ENCODE data around the gene PCSK1. TPM values are rescaled to one million over a fixed set of nuclear protein-coding genes. Genes with fewer than 3 reads are reported as not detected.

Gene PCSK1
- under 1 TPM; 0.18 to 0.25 (median 0.23) TPM for polyA plus RNA-seq (ENCODE audit: insufficient read length in 3 of 3)
- long read RNA-seq, donor 1 = 0 reads
- long read RNA-seq, donor 2 = 0 reads
- long read RNA-seq, donor 3, full-length matches to known transcripts = 1 of 1 reads
- long read RNA-seq, donor 3, partial matches to known transcripts = 0 of 1 reads
- long read RNA-seq, donor 3, other reads (novel, unspliced or antisense) = 0 of 1 reads
- long read RNA-seq, donor 4 = 0 reads
- long read RNA-seq, donor 5 = 0 reads
- long read RNA-seq, donor 6 = 0 reads
- long read RNA-seq, donor 7 = 0 reads
- long read RNA-seq, donor 8 = 0 reads
- long read RNA-seq, donor 9 = 0 reads
- long read RNA-seq, donor 10 = 0 reads
- long read RNA-seq, donor 11 = 0 reads
- long read RNA-seq, donor 12 = 0 reads
- long read RNA-seq, donor 13 = 0 reads
- long read RNA-seq, donor 14, partial matches to known transcripts = 244 of 272 reads
- long read RNA-seq, donor 14, other reads (novel, unspliced or antisense) = 28 of 272 reads
- long read RNA-seq, donor 15, full-length matches to known transcripts = 3 of 3 reads
- long read RNA-seq, donor 15, partial matches to known transcripts = 0 of 3 reads
- long read RNA-seq, donor 15, other reads (novel, unspliced or antisense) = 0 of 3 reads
- long read RNA-seq, donor 16 = 0 reads

DNA sequence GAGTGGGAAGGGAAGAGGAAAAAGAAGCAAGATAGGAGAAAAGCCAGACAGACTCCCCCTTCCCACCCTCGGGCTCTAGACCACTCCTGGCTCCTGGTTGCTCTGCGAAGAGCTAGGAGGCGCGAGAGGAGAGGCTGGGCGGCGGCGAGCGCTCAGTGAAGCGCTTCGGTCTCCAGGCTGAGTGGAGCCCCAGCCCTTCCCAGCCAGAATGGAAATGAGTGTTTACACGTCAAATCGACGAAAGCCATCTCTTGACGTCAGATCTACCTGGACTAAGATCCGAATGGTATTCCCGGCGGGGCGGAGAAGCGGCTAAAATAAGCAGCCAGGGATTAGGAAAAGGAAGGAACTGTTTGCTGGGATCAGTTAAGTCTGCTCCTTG is at the start of gene PCSK1:
PCSK1 (minus strand) TSS at position 183 of the 382 bp plus-strand sequence. CDS start 206 bp downstream, outside the sequence.
- no peak for DNase-seq

DNA sequence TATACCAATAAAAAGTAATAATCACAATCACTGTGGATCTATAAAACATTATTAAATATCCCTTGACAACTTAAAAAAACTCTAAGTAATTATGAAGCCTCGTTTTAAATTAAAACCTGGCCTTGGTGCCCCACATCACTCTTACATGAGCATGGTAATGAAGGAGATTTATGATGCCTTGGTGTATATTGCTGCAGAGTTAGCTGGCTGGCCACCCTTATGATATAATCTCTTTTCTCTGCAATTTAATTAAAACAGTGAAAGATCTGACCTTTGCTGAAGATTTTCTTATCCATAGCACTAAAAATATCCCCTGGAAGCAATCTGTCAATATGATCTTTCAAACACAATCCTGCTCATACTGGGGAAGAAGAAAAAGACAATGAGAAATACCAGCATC is 48.8 kb upstream of the PCSK1 start:
- DNase-seq = no peak

DNA sequence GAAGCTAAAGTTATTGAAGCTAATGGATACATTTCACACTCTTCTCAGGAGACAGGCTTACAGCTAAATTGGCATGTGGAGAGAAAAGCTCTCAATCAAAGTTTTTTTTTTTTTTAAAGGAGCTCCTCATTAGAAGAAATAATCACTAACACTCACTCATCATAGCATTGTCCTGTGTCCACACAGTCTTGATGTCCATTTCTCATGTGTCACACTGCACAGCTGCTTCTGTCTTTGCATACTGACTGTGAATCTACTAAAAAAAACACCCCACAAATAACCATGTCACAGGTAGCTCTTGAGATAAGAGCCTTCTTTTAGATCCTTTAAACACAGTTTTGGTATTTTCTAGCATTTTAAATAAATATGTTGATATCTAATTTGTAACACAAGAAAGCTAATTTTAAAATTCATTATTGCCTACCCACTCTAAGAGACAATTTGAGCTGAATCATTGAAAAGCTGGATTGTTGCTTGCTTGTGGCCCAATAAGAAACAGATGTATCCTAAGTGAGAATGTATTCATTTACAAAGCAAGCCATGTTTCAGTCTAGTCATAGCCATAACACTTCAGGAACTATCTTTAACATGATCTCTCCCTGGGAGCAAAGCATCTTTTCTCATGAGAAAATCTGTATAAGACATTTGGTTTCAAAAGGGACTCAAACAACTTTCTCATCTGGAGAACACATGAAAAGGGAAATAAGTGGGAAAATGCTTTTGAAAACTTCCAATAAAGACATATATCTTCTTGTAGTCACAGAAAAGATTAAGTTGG is 48.1 kb upstream of the PCSK1 start:
- no peak for DNase-seq

DNA sequence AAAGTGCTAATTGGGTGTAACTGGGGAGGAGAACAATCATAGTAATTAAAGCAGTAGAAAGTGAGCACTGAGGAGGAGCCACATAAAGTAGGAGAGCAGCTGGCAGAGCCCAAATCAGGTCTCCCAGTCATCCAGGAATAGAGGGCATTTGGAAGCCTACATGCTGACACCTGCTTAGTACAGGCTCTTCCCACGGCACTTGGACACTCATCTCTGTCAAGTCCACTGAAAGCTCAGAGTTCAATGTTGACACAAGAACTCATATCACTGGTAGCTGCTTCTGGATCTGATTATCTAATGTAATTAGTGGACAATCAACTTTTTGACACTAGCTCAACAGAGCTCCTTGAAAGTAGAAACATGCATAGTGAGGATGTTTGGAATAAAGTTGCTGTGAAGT is 45.9 kb upstream of the PCSK1 start:
- DNase-seq = no peak

DNA sequence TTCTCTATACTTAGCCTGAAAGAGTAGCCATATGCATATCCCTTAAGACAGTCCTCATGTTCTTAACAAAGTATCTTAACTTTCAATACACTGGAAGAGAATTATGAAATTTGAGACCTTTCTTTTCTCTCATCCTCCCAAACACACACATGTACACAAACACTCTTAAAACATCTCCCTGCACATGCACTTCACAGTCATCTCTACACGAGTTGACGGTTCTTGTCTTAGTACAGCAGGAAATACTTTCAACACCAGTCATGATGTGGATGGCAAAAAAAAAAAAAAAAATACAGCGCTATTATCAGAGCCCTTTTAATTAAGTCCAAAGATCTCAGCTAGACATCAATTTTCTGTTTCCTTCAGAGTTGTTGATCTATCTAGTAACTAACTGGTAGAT is 43.6 kb upstream of the PCSK1 start:
- DNase-seq = no peak

DNA sequence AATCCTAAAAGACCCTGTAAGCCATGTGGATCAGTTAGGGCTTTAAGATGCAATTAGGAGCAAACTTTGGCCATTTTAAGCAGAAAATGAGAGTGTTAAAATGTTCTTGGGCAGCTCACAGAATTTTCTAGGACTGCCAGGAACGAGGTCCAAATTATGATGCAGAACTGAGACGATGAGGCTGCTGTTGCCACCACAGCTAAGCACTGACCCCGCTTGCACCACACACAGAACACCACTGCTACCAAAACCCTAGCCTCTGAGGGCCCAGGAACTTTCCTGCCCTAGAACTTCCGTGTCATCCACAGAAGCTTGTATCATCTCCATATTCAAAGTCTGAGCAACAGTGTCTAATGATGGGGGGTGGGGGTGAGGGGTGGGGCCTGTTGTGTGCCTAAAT is 41.0 kb upstream of the PCSK1 start:
- DNase-seq = no peak

DNA sequence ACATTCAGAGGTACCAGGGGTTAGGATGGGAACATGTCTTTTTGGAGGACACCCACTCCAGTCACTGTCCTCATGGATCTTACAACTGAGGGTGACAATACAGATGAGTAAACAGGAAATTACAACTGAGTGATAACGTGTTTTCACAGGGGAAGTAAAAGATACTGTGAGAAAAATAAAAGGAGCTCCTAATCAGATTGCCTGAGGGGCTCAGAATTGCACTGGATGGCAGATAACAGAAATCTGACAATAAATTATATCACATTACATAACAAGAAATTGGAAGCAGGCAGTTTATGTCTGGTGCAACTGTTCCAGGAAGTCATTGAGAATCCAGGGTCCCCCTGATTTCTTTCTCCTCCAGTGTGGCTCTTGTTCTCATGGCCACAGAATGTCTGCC is 40.1 kb upstream of the PCSK1 start:
- DNase-seq = no peak

DNA sequence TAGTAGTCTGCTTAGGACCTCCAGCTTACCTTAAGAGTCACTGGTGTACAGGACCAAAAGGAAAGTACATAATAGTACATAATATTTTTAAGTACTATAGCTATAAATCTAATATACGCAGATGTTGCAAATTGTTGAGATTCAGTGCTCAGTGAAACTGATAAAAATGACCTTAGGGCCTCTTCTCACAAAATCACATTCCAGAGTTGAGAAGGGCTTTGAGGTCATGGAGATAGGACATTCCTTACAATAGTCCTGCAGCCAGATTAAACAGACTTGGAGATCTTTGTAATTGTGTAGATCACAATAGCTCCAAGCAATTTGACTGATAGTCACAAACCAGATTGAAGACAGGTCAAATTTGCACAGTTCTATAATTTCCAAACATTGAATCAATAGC is 37.7 kb upstream of the PCSK1 start:
- no peak for DNase-seq

DNA sequence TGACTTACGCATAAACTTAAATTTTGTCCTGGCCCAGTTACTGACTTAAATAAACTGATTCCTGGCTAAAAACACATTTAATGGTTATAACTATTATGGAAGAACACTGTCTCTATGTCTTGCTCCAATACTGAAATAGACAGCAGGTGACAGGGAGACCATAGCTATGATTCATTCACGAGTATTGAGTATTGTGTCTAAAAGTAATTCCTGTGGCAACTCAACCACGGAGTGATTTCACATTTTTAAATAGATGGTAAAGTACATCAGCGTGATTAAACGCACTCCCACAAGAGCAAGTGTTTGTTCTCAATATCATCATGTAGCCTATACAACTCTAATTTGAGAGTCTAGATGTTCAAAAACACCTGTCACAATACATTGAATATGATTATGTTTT is 35.9 kb upstream of the PCSK1 start:
- no peak for DNase-seq

DNA sequence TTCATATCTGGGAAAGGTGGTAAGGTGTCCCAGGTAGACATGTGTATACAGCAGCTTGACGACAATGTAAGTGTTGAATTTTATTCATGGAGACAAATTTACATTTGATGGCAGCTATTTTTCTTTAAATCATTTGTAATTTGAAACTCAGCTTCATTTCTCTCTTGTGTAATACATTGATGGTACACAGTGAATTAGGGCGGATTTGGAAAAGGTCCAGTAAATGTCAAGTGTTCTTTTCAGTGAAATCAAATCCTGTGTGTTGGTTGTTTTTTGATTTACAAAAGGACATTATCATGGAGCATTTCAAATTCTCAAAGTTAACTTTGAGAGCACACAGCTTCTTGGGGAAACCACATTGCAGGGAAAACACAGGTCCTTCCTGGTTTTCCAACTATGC is 30.0 kb upstream of the PCSK1 start:
- no peak for DNase-seq

DNA sequence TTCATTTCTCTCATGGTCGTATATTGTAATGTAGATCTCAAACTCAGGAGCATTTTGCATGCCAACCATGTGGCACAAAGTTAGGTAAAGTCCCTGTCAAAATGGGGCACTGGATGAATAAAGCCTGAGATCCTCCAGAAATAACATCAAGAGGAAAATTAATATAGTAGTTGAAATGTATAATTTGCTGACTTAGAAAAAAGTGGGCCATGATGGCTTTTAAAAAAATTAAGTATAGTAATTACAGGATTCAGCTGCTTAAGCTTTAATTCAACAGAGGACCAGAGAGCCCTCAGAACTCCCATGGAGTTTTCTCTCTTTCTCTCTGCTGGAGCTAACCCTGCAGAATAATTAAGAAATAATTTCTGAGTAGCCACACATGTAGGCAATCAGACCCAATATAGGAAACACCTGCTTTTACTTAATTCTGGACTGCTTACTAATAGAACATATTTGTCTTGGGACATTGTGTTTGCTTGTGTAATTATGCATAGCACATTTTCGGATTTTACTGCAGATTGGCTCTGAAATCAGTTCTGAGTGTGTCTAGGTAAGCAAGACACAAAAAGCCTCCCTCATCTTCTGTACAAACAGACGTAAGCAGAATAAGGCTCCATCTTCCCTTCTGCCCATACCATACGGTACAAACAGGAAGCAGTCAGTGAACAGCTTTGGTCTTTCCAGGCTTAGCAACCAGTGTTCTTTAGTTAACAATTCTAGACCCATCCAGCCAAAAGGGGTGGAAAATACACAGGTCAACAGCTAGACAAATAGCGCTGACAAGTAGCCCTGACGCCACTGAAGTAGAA is 26.5 kb upstream of the PCSK1 start:
- no peak for DNase-seq

DNA sequence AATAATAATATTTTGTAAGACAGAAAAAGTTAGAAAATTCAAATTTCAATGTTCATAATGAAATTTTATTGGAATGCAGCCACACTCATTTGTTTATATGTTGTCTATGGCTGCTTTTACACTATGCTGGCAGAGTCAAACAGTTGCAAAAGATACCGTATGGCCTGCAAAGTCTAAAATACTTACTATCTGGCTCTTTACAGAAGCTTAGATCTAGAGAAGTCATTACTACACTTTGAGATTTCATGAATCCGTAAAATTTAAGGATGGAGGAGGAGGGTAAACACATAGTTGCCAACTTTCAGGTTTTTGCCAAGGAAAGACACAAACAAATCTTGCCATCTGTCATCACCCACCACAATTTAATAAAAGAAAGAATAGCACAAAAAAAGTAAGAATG is 25.1 kb upstream of the PCSK1 start:
- DNase-seq = no peak

DNA sequence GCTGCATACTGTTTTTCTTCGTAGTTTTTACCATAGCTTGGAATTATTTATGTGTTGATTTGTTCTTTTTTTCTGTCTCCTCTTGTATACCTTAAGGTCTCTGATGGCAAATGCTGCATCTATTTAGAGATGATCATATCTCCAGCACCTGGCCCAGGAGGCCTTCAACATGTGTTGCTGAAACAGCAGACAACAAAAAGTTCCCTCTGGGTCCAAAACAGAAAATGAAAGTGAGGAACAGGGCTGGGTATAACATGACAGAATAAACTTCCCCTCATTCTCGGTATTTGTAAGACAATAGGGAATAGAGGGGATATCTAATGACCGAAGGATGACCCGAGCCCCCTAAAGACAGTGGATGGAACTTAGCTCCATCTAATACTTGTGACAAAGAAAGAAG is 22.7 kb upstream of the PCSK1 start:
- no peak for DNase-seq

DNA sequence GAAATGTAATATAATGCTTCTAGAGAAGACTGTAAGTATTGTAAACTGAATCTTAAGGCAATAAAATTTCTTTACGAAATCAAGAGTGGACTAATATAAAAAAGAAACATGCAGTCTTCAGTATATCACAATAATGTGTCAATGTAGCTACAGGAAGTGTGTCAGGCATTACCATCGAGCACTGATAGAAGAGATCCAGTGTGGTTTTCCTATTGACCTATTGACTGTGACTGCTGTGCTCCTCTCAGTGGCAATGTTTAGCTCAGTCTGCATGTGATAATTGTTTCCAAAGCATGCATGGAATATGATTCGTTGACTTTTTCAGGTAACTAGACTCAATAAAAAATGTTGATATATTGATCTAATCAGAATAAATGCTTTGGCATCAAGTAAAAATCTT is 20.3 kb upstream of the PCSK1 start:
- no peak for DNase-seq

DNA sequence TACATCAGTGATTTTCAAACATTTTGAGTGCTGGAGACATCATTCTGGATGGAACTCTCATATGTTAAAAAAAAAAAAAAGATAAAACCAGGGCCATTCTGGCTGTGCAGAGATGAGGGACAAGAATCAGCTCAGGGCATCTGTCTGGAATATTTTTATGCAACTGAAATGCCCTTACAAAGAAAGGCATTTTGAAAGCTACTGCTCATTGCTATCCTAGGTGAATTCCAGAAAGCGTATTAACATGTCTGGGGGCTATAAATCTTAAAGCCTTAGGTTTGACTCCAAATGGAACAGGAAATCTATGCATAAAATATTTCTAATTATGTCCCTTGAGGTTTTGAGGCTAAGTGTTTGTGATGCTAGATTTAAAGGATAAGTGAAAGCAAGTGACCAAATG is 14.9 kb upstream of the PCSK1 start:
- no peak for DNase-seq

DNA sequence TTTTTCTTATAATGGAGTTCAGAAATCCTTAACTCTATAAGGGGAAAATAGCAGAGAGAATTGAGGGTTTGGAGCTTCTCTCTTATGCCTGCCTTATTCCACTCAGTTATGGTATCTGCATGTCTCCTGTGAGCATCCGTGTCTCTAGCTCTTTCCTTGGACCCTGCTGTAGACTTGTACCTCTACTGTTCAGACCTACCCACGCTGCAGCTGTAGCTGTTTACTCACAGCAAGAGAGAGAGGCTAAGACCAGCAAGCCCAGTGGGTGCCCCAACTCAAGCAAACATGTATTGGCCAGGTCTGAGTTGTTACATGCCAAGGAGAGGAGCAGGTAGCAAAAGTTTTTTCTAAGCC is 7.1 kb upstream of the PCSK1 start:
- DNase-seq = no peak

DNA sequence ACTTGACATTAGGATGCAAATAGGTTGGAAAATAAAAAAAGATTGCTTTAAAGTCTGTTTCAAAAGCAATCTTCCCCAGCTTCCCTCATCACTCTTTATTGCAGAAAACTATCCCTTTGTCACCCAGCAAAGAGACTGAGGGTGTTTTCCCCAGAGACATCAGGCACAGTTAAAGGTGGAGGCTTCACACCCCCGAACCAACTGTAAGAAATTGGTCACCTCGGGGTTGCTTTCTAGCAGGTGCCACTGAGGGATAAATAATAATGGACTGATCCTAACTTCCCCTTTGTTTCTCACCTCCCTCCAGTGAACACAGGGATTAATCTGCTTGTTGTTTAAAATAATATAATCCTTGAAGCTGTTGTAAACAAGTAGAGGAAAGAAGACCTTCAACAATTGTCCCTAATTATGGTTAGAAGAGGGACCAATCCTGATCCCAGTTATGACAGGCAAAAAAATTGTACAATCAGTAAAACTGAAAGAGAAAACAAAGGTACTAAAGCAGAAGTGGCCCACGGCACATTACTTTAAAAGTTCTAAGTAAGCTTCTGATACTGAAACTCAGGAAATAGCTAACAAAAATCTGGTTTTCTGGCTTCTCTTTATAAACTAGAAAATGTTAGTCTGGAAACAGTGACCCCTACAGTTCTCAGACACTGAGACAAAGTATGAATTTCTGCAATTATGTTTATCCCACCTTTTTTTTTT is 6.6 kb upstream of the PCSK1 start:
- no peak for DNase-seq

DNA sequence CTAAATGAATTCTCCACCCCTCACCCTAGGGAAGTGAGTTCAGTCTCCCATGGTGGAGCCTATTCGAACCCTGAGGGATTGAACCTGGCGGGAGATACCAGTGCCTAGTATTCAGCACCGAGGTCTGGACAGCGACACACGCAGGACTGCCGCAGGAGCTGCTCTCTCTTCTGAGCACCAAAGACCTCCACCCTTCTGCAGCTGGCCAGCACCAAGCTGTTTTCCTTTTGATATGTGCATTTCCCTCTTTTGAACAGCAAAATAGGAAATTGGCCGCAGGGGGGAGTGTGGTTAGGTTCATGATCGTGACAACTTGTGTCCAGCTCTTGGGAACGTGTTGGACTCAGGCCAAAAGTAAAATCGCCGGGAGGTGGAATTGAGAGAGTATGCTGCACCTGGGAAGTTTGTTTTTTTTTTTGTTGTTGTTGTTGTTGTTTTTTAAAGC is 1.2 kb upstream of the PCSK1 start:
- peak; percentile 84 for DNase-seq

DNA sequence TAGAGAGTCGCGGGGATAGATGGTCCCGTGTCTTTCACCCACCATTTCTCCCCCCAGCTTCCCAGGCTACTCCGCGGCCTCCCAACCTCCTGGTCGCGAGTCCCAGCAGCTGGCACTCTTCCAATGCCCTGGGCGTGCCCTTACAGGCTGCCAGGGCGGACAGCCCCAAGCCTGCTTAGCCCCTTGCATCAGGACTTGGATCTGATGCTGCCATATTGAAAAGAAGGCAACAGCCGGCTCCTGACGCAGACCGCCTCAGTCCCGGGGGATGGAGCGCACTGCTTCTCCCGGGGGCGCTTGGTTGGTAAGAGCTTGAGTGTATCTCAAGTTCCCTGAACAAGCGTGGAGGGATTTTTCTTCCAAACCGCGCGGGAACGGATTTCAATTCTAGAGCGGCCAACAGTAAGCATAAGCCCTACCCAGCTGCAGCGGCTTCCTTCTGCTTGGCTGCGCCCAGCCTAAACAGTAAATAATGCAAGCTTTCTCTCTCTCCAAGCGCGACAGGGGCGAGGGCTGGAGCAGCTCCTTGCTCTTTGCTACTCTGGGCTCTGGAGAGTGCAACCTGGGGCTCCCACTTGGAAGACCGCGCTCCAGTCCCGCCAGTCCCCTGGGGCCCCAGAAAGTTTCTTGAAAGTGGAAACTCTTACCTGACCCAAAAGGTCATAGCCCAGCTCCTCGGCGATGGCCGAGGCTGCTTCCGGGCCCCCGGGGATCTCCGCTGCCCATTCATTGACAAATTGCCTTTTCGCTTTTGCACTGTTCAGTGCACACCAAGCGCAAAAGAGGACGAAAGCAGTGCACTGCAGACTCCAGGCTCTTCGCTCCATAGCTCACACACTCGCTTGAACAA is 607 bp downstream of the PCSK1 start:
- no peak for DNase-seq

DNA sequence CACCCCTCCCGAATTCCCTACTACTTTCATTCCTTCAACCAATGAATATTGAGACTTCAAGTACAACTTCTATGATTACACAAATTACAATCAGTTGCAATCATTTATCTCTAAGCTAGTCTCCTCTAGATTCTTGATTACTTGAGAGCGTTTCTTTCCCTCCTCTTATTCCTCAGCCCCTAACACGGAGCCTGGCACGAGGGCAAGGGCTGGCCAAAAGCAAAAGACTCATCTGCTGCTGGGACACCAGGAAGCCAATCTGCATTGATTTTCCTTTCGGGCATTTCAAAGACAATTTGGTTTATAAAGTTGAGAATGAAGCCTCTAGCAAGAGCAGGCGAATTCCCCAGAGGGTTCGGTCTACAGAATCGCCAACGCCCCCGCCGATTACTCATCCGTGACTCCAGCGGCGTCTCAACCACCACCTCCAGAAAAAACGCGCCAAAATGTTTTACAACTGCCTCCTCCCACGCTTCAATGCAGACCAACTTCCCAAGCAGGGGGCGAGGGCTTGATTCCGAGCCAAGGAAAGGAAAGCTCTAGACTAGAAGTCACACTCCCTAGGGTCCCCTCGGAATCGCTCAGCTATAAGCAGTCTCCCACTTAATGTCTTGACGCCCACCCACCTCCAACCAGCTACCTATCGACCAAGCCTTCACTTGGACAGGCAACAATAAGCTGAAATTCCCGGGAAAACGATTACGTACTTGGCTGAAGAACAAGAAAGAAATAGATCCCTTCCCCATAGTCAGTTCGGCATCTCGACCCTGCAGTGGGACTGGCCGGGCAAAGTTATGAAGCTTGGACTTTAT is 1.5 kb downstream of the PCSK1 start:
- DNase-seq = no peak
